GM21515 (cell line): ENCODE measurements around the gene PCDHA2.
"Not testable (repeated sequence)": the region's sequence is repeated elsewhere in the genome, so short reads cannot be mapped to it uniquely, and the experiment has no call there.

ENCODE experiments used
- ATAC-seq: cut with Tn5 transposase; IDR thresholded peaks from one replicate; pipeline ENCODE4 v1.9.1; 2021; ENCODE audit not compliant: unreplicated experiment

The PCDHA2 gene

DNA sequence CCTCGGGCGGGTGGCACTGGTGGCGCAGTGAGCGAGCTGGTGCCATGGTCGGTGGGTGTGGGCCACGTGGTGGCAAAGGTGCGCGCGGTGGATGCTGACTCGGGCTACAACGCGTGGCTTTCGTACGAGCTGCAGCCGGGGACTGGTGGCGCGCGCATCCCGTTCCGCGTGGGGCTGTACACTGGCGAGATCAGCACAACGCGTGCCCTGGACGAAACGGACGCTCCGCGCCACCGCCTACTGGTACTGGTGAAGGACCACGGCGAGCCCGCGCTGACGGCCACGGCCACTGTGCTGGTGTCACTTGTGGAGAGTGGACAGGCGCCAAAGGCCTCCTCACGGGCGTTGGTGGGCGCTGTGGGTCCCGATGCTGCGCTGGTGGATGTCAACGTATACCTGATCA lies 14.2 kb downstream of the PCDHA2 start:
- no peak for ATAC-seq

DNA sequence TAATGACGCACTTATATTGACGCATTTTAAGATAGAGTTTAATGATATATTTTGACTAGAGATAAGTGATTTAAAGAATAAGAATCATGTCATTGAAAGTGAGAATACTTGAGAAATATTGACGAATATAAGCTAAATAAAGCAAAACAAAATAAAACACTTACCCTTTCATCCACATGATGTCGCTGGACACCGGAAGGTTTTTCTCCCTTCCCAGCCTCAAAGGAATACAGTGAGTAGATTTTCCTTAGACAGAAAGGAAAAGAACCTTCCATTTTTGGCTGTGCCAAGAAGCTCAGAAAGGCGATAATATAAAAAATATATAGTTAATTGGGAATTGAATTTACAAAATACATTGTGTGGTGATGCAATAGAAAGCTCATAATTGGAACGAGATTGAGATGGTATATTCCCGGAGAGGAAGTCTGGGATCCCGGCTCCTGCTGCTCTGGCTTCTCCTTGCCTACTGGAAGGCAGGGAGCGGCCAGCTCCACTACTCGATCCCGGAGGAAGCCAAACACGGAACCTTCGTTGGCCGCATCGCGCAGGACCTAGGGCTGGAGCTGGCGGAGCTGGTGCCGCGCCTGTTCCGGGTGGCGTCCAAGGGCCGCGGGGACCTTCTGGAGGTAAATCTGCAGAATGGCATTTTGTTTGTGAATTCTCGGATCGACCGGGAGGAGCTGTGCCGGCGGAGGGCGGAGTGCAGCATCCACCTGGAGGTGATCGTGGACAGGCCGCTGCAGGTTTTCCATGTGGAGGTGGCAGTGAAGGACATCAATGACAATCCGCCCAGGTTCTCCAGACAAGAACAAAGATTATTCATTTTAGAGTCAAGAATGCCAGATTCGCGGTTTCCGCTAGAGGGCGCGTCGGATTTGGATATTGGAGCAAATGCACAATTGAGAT lies 27.0 kb downstream of the PCDHA2 start, which contains the start of gene PCDHA5:
PCDHA5 (plus strand) TSS at position 239 of the 906 bp plus-strand sequence.
- ATAC-seq: no peak

DNA sequence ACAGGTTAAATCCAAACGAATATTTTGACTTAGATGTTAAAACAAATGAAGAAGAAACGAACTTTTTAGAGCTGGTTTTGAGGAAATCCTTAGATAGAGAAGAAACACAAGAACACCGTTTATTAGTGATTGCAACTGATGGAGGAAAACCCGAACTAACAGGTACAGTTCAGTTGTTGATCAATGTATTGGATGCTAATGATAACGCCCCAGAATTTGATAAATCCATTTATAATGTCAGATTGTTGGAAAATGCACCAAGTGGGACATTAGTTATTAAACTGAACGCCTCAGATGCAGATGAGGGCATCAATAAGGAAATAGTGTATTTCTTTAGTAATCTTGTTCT lies 27.6 kb downstream of the PCDHA2 start:
- no peak for ATAC-seq

DNA sequence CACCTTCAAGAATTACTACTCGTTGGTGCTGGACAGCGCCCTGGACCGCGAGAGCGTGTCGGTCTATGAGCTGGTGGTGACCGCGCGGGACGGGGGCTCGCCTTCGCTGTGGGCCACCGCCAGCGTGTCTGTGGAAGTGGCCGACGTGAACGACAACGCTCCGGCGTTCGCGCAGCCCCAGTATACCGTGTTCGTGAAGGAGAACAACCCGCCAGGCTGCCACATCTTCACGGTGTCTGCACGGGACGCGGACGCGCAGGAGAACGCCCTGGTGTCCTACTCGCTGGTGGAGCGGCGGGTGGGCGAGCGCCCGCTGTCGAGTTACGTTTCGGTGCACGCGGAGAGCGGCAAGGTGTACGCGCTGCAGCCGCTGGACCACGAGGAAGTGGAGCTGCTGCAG lies 28.3 kb downstream of the PCDHA2 start:
- not testable (repeated sequence) for ATAC-seq

DNA sequence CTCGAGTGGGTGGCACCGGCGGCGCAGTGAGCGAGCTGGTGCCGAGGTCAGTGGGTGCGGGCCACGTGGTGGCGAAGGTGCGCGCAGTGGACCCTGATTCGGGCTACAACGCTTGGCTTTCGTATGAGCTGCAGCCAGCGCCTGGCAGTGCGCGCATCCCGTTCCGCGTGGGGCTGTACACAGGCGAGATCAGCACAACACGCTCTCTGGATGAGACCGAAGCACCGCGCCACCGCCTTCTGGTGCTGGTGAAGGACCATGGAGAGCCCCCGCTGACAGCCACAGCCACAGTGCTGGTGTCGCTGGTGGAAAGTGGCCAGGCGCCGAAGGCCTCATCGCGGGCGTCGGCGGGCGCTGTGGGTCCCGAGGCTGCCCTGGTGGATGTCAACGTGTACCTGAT lies 28.8 kb downstream of the PCDHA2 start:
- no peak for ATAC-seq

DNA sequence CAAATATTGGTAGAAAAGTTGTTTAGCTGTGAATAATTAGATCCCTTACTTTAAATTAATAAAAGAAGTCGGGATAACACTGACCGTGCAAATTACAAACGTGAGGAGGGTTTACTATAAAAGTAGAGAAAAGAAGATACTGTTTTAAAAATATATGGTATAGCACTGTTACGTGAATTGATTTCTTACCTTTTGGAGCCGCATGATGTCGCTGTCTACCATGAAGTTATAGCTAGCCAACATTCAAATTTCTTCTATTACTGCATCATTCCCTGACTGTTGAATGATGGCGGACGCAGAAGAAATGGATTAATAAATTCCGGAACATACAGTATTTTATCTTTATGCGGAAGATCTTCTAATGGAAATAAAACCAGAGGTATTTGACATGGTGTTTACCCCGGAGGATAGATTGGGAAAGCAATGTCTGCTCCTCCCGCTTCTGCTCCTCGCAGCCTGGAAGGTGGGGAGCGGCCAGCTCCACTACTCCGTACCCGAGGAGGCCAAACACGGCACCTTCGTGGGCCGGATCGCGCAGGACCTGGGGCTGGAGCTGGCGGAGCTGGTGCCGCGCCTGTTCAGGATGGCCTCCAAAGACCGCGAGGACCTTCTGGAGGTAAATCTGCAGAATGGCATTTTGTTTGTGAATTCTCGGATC lies 33.2 kb downstream of the PCDHA2 start, which contains the start of gene PCDHA6:
PCDHA6 (plus strand) TSS at position 257 of the 658 bp plus-strand sequence; CDS start at position 389, 132 bp downstream.
- ATAC-seq: no peak

DNA sequence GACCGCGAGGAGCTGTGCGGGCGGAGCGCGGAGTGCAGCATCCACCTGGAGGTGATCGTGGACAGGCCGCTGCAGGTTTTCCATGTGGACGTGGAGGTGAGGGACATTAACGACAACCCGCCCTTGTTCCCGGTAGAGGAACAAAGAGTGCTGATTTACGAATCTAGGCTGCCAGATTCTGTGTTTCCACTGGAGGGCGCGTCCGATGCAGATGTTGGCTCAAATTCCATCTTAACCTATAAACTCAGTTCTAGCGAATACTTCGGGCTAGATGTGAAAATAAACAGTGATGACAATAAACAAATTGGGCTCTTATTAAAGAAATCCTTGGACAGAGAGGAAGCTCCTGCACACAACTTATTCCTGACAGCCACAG lies 33.7 kb downstream of the PCDHA2 start:
- ATAC-seq: no peak

DNA sequence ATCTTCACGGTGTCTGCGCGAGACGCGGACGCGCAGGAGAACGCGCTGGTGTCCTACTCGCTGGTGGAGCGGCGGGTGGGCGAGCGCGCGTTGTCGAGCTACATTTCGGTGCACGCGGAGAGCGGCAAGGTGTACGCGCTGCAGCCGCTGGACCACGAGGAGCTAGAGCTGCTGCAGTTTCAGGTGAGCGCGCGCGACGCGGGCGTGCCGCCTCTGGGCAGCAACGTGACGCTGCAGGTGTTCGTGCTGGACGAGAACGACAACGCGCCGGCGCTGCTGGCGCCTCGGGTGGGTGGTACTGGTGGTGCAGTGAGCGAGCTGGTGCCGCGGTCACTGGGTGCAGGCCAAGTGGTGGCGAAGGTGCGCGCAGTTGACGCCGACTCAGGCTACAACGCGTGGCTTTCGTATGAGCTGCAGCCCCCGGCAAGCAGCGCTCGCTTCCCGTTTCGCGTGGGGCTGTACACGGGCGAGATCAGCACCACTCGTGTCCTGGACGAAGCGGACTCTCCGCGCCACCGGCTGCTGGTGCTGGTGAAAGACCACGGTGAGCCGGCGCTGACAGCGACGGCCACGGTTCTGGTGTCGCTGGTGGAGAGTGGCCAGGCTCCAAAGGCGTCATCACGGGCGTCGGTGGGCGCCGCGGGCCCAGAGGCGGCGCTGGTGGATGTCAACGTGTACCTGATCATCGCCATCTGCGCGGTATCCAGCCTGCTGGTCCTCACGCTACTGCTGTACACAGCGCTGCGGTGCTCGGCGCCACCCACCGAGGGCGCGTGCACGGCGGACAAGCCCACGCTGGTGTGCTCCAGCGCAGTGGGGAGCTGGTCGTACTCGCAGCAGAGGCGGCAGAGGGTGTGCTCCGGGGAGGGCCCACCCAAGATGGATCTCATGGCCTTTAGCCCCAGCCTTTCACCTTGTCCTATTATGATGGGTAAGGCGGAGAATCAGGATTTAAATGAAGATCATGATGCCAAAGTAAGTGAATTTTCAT lies 35.2 kb downstream of the PCDHA2 start:
- not testable (repeated sequence) for ATAC-seq

DNA sequence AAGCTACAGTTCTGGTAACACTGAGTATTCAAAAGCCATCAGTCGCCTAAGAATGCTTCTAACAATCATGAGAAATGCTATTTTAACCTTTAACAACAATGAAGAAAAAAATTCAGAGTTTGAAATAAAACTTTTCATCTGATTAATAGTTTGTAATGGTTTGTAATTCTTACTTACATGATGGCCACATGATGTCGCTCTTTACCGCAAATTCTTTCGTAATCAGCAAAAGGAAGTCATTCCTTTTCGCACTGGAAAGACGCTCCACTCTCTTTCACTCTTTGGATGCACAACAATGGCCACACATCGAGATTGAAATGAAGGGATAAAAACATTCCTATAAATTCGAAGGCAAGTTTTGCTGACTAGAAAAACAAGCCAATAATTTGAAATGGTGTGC lies 39.3 kb downstream of the PCDHA2 start, which contains the start of gene PCDHA7:
PCDHA7 (plus strand) TSS at position 277 of the 400 bp plus-strand sequence; CDS start at position 392, 115 bp downstream.
- no peak for ATAC-seq

DNA sequence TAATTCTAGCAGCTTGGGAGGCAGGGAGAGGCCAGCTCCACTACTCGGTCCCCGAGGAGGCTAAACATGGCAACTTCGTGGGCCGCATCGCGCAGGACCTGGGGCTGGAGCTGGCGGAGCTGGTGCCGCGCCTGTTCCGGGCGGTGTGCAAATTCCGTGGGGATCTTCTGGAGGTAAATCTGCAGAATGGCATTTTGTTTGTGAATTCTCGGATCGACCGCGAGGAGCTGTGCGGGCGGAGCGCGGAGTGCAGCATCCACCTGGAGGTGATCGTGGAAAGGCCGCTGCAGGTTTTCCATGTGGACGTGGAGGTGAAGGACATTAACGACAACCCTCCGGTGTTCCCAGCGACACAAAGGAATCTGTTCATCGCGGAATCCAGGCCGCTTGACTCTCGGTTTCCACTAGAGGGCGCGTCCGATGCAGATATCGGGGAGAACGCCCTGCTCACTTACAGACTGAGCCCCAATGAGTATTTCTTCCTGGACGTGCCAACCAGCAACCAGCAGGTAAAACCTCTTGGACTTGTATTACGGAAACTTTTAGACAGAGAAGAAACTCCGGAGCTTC lies 39.9 kb downstream of the PCDHA2 start:
- not testable (repeated sequence) for ATAC-seq

DNA sequence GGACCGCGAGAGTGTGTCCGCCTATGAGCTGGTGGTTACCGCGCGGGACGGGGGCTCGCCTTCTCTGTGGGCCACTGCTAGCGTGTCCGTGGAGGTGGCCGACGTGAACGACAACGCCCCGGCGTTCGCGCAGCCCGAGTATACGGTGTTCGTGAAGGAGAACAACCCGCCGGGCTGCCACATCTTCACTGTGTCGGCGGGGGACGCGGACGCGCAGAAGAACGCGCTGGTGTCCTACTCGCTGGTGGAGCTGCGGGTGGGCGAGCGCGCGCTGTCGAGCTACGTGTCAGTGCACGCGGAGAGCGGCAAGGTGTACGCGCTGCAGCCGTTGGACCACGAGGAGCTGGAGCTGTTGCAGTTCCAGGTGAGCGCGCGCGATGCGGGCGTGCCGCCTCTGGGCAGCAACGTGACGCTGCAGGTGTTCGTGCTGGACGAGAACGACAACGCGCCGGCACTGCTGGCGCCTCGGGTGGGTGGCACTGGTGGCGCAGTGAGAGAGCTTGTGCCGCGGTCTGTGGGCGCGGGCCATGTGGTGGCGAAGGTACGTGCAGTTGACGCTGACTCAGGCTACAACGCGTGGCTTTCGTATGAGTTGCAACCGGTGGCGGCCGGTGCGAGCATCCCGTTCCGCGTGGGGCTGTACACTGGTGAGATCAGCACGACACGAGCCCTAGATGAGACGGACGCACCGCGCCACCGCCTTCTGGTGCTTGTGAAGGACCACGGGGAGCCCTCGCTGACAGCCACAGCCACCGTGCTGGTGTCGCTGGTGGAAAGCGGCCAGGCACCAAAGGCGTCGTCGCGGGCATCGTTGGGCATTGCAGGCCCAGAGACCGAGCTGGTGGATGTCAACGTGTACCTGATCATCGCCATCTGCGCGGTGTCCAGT lies 41.2 kb downstream of the PCDHA2 start:
- no peak for ATAC-seq

DNA sequence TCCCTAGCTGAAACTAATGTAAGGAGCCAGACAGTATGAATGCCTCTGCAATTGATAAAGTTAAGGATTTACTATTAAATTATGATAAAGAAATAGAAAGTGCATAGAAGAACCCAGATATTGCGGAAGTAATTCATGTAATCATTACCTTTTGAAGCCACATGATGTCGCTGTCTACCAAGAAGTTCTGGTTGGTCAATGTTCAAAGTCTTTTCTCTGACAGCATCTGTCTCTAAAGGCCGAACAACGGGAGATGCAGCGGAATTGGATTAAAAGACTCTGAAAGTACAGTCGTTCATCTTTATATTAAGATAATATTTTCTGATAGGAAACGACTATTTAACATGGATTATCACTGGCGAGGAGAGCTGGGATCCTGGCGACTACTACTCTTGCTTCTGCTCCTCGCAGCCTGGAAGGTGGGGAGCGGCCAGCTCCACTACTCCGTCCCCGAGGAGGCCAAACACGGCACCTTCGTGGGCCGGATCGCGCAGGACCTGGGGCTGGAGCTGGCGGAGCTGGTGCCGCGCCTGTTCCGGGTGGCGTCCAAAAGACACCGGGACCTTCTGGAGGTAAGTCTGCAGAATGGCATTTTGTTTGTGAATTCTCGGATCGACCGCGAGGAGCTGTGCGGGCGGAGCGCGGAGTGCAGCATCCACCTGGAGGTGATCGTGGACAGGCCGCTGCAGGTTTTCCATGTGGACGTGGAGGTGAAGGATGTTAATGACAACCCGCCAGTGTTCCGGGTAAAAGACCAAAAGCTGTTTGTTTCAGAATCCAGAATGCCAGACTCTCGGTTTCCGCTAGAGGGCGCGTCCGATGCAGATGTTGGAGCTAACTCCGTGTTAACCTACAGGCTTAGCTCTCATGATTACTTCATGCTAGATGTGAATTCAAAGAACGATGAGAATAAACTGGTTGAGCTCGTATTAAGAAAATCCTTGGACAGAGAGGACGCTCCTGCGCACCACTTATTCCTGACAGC lies 46.6 kb downstream of the PCDHA2 start, which contains the start of gene PCDHA8:
PCDHA8 (plus strand) TSS at position 210 of the 985 bp plus-strand sequence; CDS start at position 345, 135 bp downstream.
- ATAC-seq: no peak

DNA sequence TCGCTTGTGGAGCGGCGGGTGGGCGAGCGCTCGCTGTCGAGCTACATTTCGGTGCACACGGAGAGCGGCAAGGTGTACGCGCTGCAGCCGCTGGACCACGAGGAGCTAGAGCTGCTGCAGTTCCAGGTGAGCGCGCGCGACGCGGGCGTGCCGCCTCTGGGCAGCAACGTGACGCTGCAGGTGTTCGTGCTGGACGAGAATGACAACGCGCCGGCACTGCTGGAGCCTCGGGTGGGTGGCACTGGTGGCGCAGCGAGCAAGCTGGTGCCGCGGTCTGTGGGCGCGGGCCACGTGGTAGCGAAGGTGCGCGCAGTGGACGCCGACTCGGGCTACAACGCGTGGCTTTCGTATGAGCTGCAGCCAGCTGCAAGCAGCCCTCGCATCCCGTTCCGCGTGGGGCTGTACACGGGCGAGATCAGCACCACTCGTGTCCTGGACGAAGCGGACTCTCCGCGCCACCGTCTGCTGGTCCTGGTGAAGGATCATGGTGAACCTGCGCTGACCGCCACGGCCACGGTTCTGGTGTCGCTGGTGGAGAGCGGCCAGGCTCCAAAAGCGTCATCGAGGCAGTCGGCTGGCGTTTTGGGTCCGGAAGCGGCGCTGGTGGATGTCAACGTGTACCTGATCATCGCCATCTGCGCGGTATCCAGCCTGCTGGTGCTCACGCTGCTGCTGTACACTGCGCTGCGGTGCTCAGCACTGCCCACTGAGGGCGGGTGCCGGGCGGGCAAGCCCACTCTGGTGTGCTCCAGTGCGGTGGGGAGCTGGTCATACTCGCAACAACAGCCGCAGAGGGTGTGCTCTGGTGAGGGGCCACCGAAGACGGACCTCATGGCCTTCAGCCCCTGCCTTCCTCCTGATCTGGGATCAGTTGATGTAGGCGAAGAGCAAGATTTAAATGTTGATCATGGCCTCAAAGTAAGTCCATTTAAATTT lies 48.4 kb downstream of the PCDHA2 start:
- ATAC-seq: no peak
